B cell (primary cell): ENCODE data around the gene NHSL2.

Experiments
- EZH2 ChIP-seq: IDR thresholded peaks from 2 replicates; pipeline ENCODE4 v1.6.1; 2012; ENCODE audit warnings: borderline replicate concordance, low read depth, mild to moderate bottlenecking, moderate library complexity, low read length; ENCODE audit not compliant: insufficient read depth, poor library complexity, severe bottlenecking
- TF ChIP-seq, protein P1 (sequence below): fragments of 200-600 bp; IDR thresholded peaks from one replicate; pipeline ENCODE4 v1.8.0; 2022; ENCODE audit warnings: antibody characterized with exemption, mild to moderate bottlenecking

DNA sequence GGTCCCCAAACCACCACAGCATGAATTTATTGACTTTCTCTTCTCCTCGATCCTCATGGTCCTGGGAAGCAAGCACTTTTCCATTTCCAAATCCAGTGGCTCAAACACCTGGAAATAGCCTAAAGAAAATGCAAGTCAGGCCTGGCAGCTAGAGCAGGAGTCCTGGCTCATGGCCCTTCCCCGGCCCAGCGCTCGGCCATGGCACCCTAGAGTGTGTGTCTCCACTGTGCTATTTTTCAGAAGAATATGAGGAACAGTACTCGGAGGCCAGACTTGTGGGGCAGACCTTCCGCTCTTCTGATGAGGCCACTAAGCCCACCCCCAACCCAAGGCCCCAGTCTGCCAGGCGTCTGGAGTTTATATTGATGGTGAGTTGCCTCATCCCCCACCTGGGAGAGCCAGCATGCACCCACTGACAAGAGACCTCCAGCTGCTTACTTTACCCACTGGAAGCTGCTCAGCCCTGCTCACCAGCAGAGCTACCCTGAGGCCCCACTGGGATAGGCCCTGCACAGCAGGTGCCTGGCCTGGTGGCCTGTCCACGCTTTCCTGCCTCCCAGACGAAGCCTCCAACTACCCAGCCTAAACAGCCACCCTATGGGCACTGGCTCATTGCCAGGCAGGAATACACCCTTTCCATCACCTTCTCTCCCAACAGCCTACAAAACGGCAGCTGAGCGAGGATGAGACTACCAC, 223.4 kb downstream of the NHSL2 start:
- TF ChIP-seq, protein P1, sequence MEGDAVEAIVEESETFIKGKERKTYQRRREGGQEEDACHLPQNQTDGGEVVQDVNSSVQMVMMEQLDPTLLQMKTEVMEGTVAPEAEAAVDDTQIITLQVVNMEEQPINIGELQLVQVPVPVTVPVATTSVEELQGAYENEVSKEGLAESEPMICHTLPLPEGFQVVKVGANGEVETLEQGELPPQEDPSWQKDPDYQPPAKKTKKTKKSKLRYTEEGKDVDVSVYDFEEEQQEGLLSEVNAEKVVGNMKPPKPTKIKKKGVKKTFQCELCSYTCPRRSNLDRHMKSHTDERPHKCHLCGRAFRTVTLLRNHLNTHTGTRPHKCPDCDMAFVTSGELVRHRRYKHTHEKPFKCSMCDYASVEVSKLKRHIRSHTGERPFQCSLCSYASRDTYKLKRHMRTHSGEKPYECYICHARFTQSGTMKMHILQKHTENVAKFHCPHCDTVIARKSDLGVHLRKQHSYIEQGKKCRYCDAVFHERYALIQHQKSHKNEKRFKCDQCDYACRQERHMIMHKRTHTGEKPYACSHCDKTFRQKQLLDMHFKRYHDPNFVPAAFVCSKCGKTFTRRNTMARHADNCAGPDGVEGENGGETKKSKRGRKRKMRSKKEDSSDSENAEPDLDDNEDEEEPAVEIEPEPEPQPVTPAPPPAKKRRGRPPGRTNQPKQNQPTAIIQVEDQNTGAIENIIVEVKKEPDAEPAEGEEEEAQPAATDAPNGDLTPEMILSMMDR, result no peak
- TF ChIP-seq EZH2, result no peak
